ENCODE data around the gene NDUFA8.
A peak's percentile ranks its signal among the peaks of the same experiment; 100 is the strongest.

DNA sequence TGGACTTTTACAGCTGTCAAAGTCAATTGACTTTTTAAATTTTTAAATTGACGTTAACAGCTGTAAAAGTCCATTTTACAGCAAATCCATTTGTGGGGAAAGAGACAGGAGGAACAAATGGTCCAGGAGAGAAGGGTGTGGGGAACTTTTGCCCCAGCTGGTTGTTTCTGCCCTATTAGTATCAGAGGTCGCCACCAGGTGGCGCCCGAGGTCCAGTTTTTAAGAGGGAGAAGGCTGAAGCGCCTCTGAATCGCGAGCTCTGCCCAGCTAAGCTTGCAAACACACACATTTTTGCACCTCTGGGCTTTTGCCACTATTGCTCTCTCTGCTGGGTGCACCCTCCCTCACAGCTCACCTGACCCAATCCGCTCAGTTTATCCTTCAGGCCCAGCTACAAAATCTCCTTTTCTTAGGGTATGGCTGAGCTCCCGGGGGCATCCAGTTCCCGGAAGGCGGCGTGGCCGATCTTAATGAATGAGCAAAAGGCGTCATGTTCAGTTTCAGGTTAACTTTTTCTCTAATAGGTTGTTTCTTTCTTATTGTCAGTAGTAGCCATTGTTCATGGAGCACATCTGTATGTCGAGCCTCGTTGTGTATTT is 60.2 kb downstream of the NDUFA8 start:
- TF ChIP-seq, protein P1, sequence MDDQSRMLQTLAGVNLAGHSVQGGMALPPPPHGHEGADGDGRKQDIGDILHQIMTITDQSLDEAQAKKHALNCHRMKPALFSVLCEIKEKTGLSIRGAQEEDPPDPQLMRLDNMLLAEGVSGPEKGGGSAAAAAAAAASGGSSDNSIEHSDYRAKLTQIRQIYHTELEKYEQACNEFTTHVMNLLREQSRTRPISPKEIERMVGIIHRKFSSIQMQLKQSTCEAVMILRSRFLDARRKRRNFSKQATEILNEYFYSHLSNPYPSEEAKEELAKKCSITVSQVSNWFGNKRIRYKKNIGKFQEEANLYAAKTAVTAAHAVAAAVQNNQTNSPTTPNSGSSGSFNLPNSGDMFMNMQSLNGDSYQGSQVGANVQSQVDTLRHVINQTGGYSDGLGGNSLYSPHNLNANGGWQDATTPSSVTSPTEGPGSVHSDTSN (IDR thresholded peaks at IDR 0.05; ENCODE audit: insufficient replicate concordance, low read depth, low read length) = no peak
- TF ChIP-seq, protein P2, sequence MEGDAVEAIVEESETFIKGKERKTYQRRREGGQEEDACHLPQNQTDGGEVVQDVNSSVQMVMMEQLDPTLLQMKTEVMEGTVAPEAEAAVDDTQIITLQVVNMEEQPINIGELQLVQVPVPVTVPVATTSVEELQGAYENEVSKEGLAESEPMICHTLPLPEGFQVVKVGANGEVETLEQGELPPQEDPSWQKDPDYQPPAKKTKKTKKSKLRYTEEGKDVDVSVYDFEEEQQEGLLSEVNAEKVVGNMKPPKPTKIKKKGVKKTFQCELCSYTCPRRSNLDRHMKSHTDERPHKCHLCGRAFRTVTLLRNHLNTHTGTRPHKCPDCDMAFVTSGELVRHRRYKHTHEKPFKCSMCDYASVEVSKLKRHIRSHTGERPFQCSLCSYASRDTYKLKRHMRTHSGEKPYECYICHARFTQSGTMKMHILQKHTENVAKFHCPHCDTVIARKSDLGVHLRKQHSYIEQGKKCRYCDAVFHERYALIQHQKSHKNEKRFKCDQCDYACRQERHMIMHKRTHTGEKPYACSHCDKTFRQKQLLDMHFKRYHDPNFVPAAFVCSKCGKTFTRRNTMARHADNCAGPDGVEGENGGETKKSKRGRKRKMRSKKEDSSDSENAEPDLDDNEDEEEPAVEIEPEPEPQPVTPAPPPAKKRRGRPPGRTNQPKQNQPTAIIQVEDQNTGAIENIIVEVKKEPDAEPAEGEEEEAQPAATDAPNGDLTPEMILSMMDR (IDR thresholded peaks at IDR 0.05 in 2 of 3, conservative IDR thresholded peaks at IDR 0.05 in 1 of 3; ENCODE audit: control insufficient read depth in 2 of 3, extremely low read depth in 1 of 3, insufficient read depth in 1 of 3, low read depth in 3 of 3, low read length in 3 of 3) = peak; percentile 72 to 87 (median 75)
- TF ChIP-seq CBFB (IDR thresholded peaks at IDR 0.05; ENCODE audit: low read depth) (no peak), TARDBP (IDR thresholded peaks at IDR 0.05; ENCODE audit: borderline replicate concordance) (no peak), ZNF274 (IDR thresholded peaks at IDR 0.05; ENCODE audit: insufficient read depth, insufficient read length) (no peak), RCOR1 (conservative IDR thresholded peaks at IDR 0.05; ENCODE audit: low read depth, low read length) (no peak), EP300 (IDR thresholded peaks at IDR 0.05; ENCODE audit: borderline replicate concordance in 1 of 2, control insufficient read depth in 1 of 2, low read depth in 2 of 2, low read length in 2 of 2) (no peak), CHD2 (IDR thresholded peaks at IDR 0.05; ENCODE audit: borderline replicate concordance, low read depth, low read length) (no peak), CREM (IDR thresholded peaks at IDR 0.05; ENCODE audit: low read depth) (no peak), KAT2A (conservative IDR thresholded peaks at IDR 0.05; ENCODE audit: control insufficient read depth, low read depth, low read length) (no peak), KDM1A (IDR thresholded peaks at IDR 0.05; ENCODE audit: borderline replicate concordance) (no peak), EZH2 (IDR thresholded peaks at IDR 0.05; ENCODE audit: borderline replicate concordance, control insufficient read depth, low read depth, low read length) (no peak), RELA (IDR thresholded peaks at IDR 0.05; ENCODE audit: borderline replicate concordance, partially characterized antibody) (no peak), HDAC2 (IDR thresholded peaks at IDR 0.05) (no peak)

All from GM12878 (cell line).